Tibial nerve (tissue), 4 donors: ENCODE data around the gene MLST8. TPM values are rescaled to one million over a fixed set of nuclear protein-coding genes. Genes with fewer than 3 reads are reported as not detected.

Experiments
- DNase-seq, 2 donors: peaks; one replicate each; pipeline ENCODE4 v3.0.0-alpha.2; 2019; ENCODE audit warnings: low spot score in 2 of 2
- H3K27ac ChIP-seq, 4 donors: fragments of 200-600 bp; sonication (generic) in 3 of 4; one replicate each; pipeline ENCODE4 v1.5.1; 2017 to 2019; ENCODE audit warnings: mild to moderate bottlenecking in 1 of 4
- H3K27me3 ChIP-seq, 2 donors: fragments of 200-600 bp; sonication (generic) in 1 of 2; one replicate each; pipeline versions ENCODE4 v1.5.1 to v1.6.0; 2017 to 2019
- H3K36me3 ChIP-seq, 3 donors: fragments of 200-600 bp; sonication (generic); one replicate each; pipeline ENCODE4 v1.5.1; 2018 to 2019
- H3K4me1 ChIP-seq, 4 donors: fragments of 200-600 bp; sonication (generic) in 3 of 4; one replicate each; pipeline ENCODE4 v1.5.1; 2017 to 2019
- H3K4me3 ChIP-seq, 4 donors: fragments of 200-600 bp; sonication (generic) in 3 of 4; one replicate each; pipeline ENCODE4 v1.5.1; 2017 to 2019; ENCODE audit warnings: mild to moderate bottlenecking in 1 of 4, moderate library complexity in 1 of 4
- H3K9me3 ChIP-seq, 4 donors: fragments of 200-600 bp; sonication (generic) in 3 of 4; one replicate each; pipeline ENCODE4 v1.5.1; 2017 to 2019
- CTCF ChIP-seq, 5 experiments: fragments of 200-600 bp in 3 of 5; fragments of 450-650 bp in 2 of 5; sonication (generic) in 3 of 5; IDR thresholded peaks; one replicate each; pipeline ENCODE4 v1.5.1; 2016 to 2019; ENCODE audit warnings: antibody characterized with exemption in 5 of 5, mild to moderate bottlenecking in 3 of 5, moderate library complexity in 2 of 5
- EP300 ChIP-seq, 2 donors: sonication (generic); formaldehyde crosslinking; IDR thresholded peaks; one replicate each; pipeline ENCODE4 v1.6.1; 2017; ENCODE audit warnings: antibody characterized with exemption in 2 of 2, mild to moderate bottlenecking in 1 of 2
- POLR2A ChIP-seq, 2 donors: fragments of 450-650 bp; IDR thresholded peaks; one replicate each; pipeline ENCODE4 v1.6.1; 2017; ENCODE audit warnings: antibody characterized with exemption in 2 of 2, mild to moderate bottlenecking in 2 of 2, moderate library complexity in 2 of 2
- WGBS, 2 donors: methylation state at CpG; one replicate each; pipeline ENCODE4 v1.1.5; 2018; 5-methylcytosine and 5-hydroxymethylcytosine counted together
- total RNA-seq, 4 donors: library from RNA; depleted of rRNA; stranded (reverse); fragments of >200 nt; gene quantifications; one replicate each; pipeline ENCODE4 v1.1.0, GENCODE V29; 2016

MLST8 gene
- total RNA-seq, 4 donors from 2014 or later, result 28.8 to 73.8 (median 43.8) TPM

GRCh38 chr16:2235695-2236336, 30.6 kb downstream of the MLST8 start:
- Histone ChIP-seq H3K27ac (peak overlapping the region in 2 of 4 donors; percentile 40 to 48), H3K27me3 (peaks cover 0 to 17% of the 10 kb centered on the region in 2 donors), H3K4me1 (peaks cover 0 to 28% (median 22%) of the 10 kb centered on the region in 4 donors), H3K4me3 (no peak overlapping the region), H3K36me3 (peaks cover 6 to 76% (median 22%) of the 10 kb centered on the region in 3 donors), H3K9me3 (no peaks in the 10 kb centered on the region)
- TF ChIP-seq CTCF (IDR thresholded peaks at IDR 0.05), result no peak
- TF ChIP-seq EP300 (IDR thresholded peaks at IDR 0.05), result no peak
- TF ChIP-seq POLR2A (IDR thresholded peaks at IDR 0.05), result no peak
- DNase-seq, result no peak
- WGBS, 2 donors, result 74% methylated on average over 10 of the region's 19 CpGs; no CpG with 5 or more reads in 1 of the 2 donors

- H3K27ac ChIP-seq, result peak within 1 kb of the TSS in 2 of 4 donors; percentile 40 to 48
- no peak for DNase-seq
- peak within 1 kb of the TSS in 2 of 4 donors; percentile 0 to 35 for H3K4me3 ChIP-seq
- H3K27me3 ChIP-seq, result peaks cover 0 to 17% of the 10 kb centered on the region in 2 donors
- TF ChIP-seq EP300 (IDR thresholded peaks at IDR 0.05) (peak in 1 of 2 donors; percentile 22), POLR2A (IDR thresholded peaks at IDR 0.05) (no peak), CTCF (IDR thresholded peaks at IDR 0.05) (no peak)
- 4 to 15% methylated on average over 11 to 33 of the region's 64 CpGs for WGBS, 2 donors
- H3K9me3 ChIP-seq, result no peaks in the 10 kb centered on the region
- H3K4me1 ChIP-seq, result peaks cover 0 to 28% (median 22%) of the 10 kb centered on the region in 4 donors
- peaks cover 6 to 76% (median 21%) of the 10 kb centered on the region in 3 donors for H3K36me3 ChIP-seq
Observed at GRCh38 chr16:2236337-2237101, 31.3 kb downstream of the MLST8 start, which contains the start of gene DNASE1L2. Gene DNASE1L2, plus strand, starts transcription at chr16:2236444. Its CDS starts 373 bp downstream, at chr16:2236817.

GRCh38 chr16:2237102-2237482, 31.8 kb downstream of the MLST8 start:
- peaks cover 0 to 28% (median 22%) of the 10 kb centered on the region in 4 donors for H3K4me1 ChIP-seq
- H3K36me3 ChIP-seq, result peaks cover 6 to 76% (median 16%) of the 10 kb centered on the region in 3 donors
- H3K27ac ChIP-seq, result peak overlapping the region in 1 of 4 donors; percentile 48
- peaks cover 0 to 17% of the 10 kb centered on the region in 2 donors for H3K27me3 ChIP-seq
- no peak for DNase-seq
- H3K4me3 ChIP-seq, result peak overlapping the region in 1 of 4 donors; percentile 35
- TF ChIP-seq POLR2A (IDR thresholded peaks at IDR 0.05) (no peak), CTCF (IDR thresholded peaks at IDR 0.05) (no peak), EP300 (IDR thresholded peaks at IDR 0.05) (no peak)
- 11 to 13% methylated on average over 8 to 29 of the region's 40 CpGs for WGBS, 2 donors
- no peaks in the 10 kb centered on the region for H3K9me3 ChIP-seq

DNA sequence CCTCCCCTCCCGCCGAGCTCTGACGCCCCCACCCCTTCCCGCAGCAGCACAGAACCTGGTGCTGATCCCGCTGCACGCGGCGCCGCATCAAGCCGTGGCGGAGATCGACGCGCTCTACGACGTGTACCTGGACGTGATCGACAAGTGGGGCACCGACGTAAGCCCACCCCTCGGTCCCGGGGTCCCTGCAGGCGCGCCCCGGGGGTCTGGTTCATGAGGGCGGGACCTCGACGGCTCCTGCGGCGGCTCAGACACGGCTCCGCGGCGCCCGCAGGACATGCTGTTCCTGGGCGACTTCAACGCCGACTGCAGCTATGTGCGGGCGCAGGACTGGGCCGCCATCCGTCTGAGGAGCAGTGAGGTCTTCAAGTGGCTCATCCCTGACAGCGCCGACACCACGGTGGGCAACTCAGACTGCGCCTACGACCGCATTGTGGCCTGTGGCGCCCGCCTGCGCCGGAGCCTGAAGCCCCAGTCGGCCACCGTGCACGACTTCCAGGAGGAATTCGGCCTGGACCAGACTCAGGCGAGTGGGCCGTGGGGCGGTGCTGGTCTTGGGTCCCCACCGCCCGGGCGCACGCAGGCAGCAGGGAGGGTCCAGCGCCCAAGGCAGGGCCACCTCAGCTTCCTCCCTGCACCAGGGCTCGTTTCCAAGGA, 32.4 kb downstream of the MLST8 start:
- H3K9me3 ChIP-seq, result no peaks in the 10 kb centered on the region
- H3K27ac ChIP-seq, result no peak overlapping the region
- peaks cover 0 to 17% of the 10 kb centered on the region in 2 donors for H3K27me3 ChIP-seq
- peaks cover 3 to 76% (median 16%) of the 10 kb centered on the region in 3 donors for H3K36me3 ChIP-seq
- peak overlapping the region in 1 of 4 donors; percentile 35 for H3K4me3 ChIP-seq
- 21% methylated on average over 14 of the region's 65 CpGs; no CpG with 5 or more reads in 1 of the 2 donors for WGBS, 2 donors
- DNase-seq, result no peak
- TF ChIP-seq POLR2A (IDR thresholded peaks at IDR 0.05) (no peak), CTCF (IDR thresholded peaks at IDR 0.05) (no peak), EP300 (IDR thresholded peaks at IDR 0.05) (no peak)
- peaks cover 0 to 28% (median 22%) of the 10 kb centered on the region in 4 donors for H3K4me1 ChIP-seq
